AG04450 (cell line): ENCODE results near the gene PGLYRP4. TPM values are rescaled to one million over a fixed set of nuclear protein-coding genes. Genes with fewer than 3 reads are reported as not detected.

ENCODE experiments used
- CTCF ChIA-PET: fragments of 300-600, 350-600 bp; formaldehyde crosslinking; extraction: SDS; loops from one replicate; lab custom pipeline; 2022; ENCODE audit warnings: antibody characterized with exemption, inconsistent platforms; lab: Charles Lee
- POLR2A ChIA-PET: fragments of 350-600 bp; formaldehyde crosslinking; extraction: SDS; loops from one replicate; lab custom pipeline; 2021; ENCODE audit warnings: antibody characterized with exemption, inconsistent platforms; lab: Yijun Ruan, JAX
- DNase-seq: peaks from one replicate; pipeline ENCODE4 v3.0.0-alpha.2; 2011; ENCODE audit warnings: low read depth, low spot score
- H3K27ac ChIP-seq: one replicate; pipeline ENCODE4 v1.5.1; 2012; ENCODE audit warnings: low read depth, low read length, control low read depth
- H3K27me3 ChIP-seq: one replicate; pipeline ENCODE4 v1.6.0; 2012; ENCODE audit warnings: low read length; ENCODE audit not compliant: control insufficient read depth, insufficient read depth
- H3K4me3 ChIP-seq: 2 replicates; pipeline ENCODE4 v1.5.1; 2011; ENCODE audit warnings: mild to moderate bottlenecking, low read depth, low read length, control low read depth
- H3K9me3 ChIP-seq: 2 replicates; pipeline ENCODE4 v1.5.1; 2012; ENCODE audit warnings: low read length; ENCODE audit not compliant: control insufficient read depth, insufficient read depth
- CTCF ChIP-seq: IDR thresholded peaks from 2 replicates; pipeline ENCODE4 v1.5.1; 2011; ENCODE audit warnings: low read depth, low read length, control low read depth, inconsistent platforms
- polyA plus RNA-seq: library from polyadenylated mRNA; depleted of rRNA; stranded (reverse); fragments of >200 nt; gene quantifications from 2 replicates; pipeline ENCODE4 v1.2.3, GENCODE V29; 2011

The PGLYRP4 gene
- polyA plus RNA-seq, 1 experiment: not detected

- CTCF ChIA-PET: no interaction called here
- Histone ChIP-seq H3K9me3 (no peaks in the 10 kb centered on the region), H3K27me3 (peaks cover 2% of the 10 kb centered on the region), H3K4me3 (no peak overlapping the region), H3K27ac (no peak overlapping the region)
- no peak for TF ChIP-seq CTCF
- POLR2A ChIA-PET: no interaction called here
- DNase-seq: no peak
Measured at GRCh38 chr1:153370146-153370545, 21.5 kb upstream of the PGLYRP4 start.

GRCh38 chr1:153368495-153368894 is 19.9 kb upstream of the PGLYRP4 start:
- POLR2A ChIA-PET: no interaction called here
- H3K27me3 ChIP-seq: peaks cover 5% of the 10 kb centered on the region
- no peak overlapping the region for H3K4me3 ChIP-seq
- CTCF ChIA-PET: interaction anchor here (1.1 kb wide), 1 partner anchor 127 kb away, joined by 3 read pairs; no protein-coding TSS in a partner anchor
- no peak for DNase-seq
- H3K9me3 ChIP-seq: no peaks in the 10 kb centered on the region
- no peak for TF ChIP-seq CTCF
- no peak overlapping the region for H3K27ac ChIP-seq

GRCh38 chr1:153367090-153367489 is 18.4 kb upstream of the PGLYRP4 start:
- TF ChIP-seq CTCF: no peak
- Histone ChIP-seq H3K27ac (no peak overlapping the region), H3K9me3 (no peaks in the 10 kb centered on the region), H3K4me3 (no peak overlapping the region), H3K27me3 (peaks cover 5% of the 10 kb centered on the region)
- no peak for DNase-seq
- POLR2A ChIA-PET: no interaction called here
- CTCF ChIA-PET: no interaction called here

GRCh38 chr1:153366261-153366660 is 17.6 kb upstream of the PGLYRP4 start:
- ChIA-PET POLR2A (no interaction called here), CTCF (interaction anchor here (4.9 kb wide), 1 partner anchor 13 kb away, joined by 27 read pairs; no protein-coding TSS in a partner anchor)
- Histone ChIP-seq H3K9me3 (no peaks in the 10 kb centered on the region), H3K4me3 (no peak overlapping the region), H3K27me3 (peaks cover 8% of the 10 kb centered on the region), H3K27ac (no peak overlapping the region)
- no peak for TF ChIP-seq CTCF
- DNase-seq: no peak

GRCh38 chr1:153365696-153366095 is 17.1 kb upstream of the PGLYRP4 start:
- peaks cover 8% of the 10 kb centered on the region for H3K27me3 ChIP-seq
- H3K9me3 ChIP-seq: no peaks in the 10 kb centered on the region
- no peak for DNase-seq
- no peak overlapping the region for H3K4me3 ChIP-seq
- POLR2A ChIA-PET: no interaction called here
- TF ChIP-seq CTCF: no peak
- H3K27ac ChIP-seq: no peak overlapping the region
- CTCF ChIA-PET: interaction anchor here (4.9 kb wide), 1 partner anchor 12 kb away, joined by 27 read pairs; no protein-coding TSS in a partner anchor
